ENCODE measurements around the gene LDLRAP1.

The LDLRAP1 gene

GRCh38 chr1:25553749-25554429 lies 10.5 kb downstream of the LDLRAP1 start:
- Histone ChIP-seq H3K36me3 (no peaks in the 10 kb centered on the region), H3K9me3 (no peaks in the 10 kb centered on the region), H3K4me1 (no peaks in the 10 kb centered on the region), H3K27me3 (no peaks in the 10 kb centered on the region), H3K4me3 (ENCODE audit: low read depth, low read length) (no peak overlapping the region)
- TF ChIP-seq CTCF (IDR thresholded peaks at IDR 0.05; ENCODE audit: low read depth, low read length), result no peak
- no peak for DNase-seq

GRCh38 chr1:25554430-25554780 lies 11.0 kb downstream of the LDLRAP1 start:
- H3K4me1 ChIP-seq, result no peaks in the 10 kb centered on the region
- H3K9me3 ChIP-seq, result no peaks in the 10 kb centered on the region
- no peak for DNase-seq
- H3K27me3 ChIP-seq, result no peaks in the 10 kb centered on the region
- no peaks in the 10 kb centered on the region for H3K36me3 ChIP-seq
- H3K4me3 ChIP-seq (ENCODE audit: low read depth, low read length), result no peak overlapping the region
- no peak for TF ChIP-seq CTCF (IDR thresholded peaks at IDR 0.05; ENCODE audit: low read depth, low read length)

- Histone ChIP-seq H3K36me3 (no peaks in the 10 kb centered on the region), H3K4me1 (no peaks in the 10 kb centered on the region), H3K27me3 (no peaks in the 10 kb centered on the region), H3K9me3 (no peaks in the 10 kb centered on the region), H3K4me3 (ENCODE audit: low read depth, low read length) (no peak overlapping the region)
- DNase-seq, result no peak
- no peak for TF ChIP-seq CTCF (IDR thresholded peaks at IDR 0.05; ENCODE audit: low read depth, low read length)
Observed at GRCh38 chr1:25554886-25555752, 11.7 kb downstream of the LDLRAP1 start.

- DNase-seq, result no peak
- Histone ChIP-seq H3K27me3 (no peaks in the 10 kb centered on the region), H3K4me3 (ENCODE audit: low read depth, low read length) (no peak overlapping the region), H3K4me1 (no peaks in the 10 kb centered on the region), H3K36me3 (no peaks in the 10 kb centered on the region), H3K9me3 (no peaks in the 10 kb centered on the region)
- TF ChIP-seq CTCF (IDR thresholded peaks at IDR 0.05; ENCODE audit: low read depth, low read length), result no peak
Observed at GRCh38 chr1:25555753-25556092, 12.3 kb downstream of the LDLRAP1 start.

GRCh38 chr1:25556132-25556670 lies 12.8 kb downstream of the LDLRAP1 start:
- Histone ChIP-seq H3K4me3 (ENCODE audit: low read depth, low read length) (no peak overlapping the region), H3K9me3 (no peaks in the 10 kb centered on the region), H3K36me3 (no peaks in the 10 kb centered on the region), H3K27me3 (no peaks in the 10 kb centered on the region), H3K4me1 (no peaks in the 10 kb centered on the region)
- no peak for TF ChIP-seq CTCF (IDR thresholded peaks at IDR 0.05; ENCODE audit: low read depth, low read length)
- DNase-seq, result no peak
